ENCODE results near the gene RNF149.

The RNF149 gene

GRCh38 chr2:101351207-101351606, 42.7 kb upstream of the RNF149 start:
- no peak overlapping the region for H3K4me2 ChIP-seq (ENCODE audit: low read length)
- H4K20me1 ChIP-seq (ENCODE audit: insufficient read depth, low read length): no peaks in the 10 kb centered on the region
- H3K36me3 ChIP-seq (ENCODE audit: insufficient read depth, low read length): no peaks in the 10 kb centered on the region
- no peaks in the 10 kb centered on the region for H3K4me1 ChIP-seq (ENCODE audit: insufficient read depth, low read length, severe bottlenecking)
- H2AFZ ChIP-seq (ENCODE audit: low read length): no peak overlapping the region
- no peaks in the 10 kb centered on the region for H3K27me3 ChIP-seq (ENCODE audit: insufficient read depth, low read length)
- no peak for TF ChIP-seq CTCF (IDR thresholded peaks at IDR 0.05; ENCODE audit: low read length)
- TF ChIP-seq EZH2 (IDR thresholded peaks at IDR 0.05; ENCODE audit: borderline replicate concordance, low read length): no peak
- no peak overlapping the region for H3K4me3 ChIP-seq (ENCODE audit: low read depth, low read length, poor library complexity, severe bottlenecking)
- H3K9me3 ChIP-seq (ENCODE audit: low read length): no peaks in the 10 kb centered on the region
- H3K9me2 ChIP-seq (ENCODE audit: low read depth, low read length): no peaks in the 10 kb centered on the region
- no peak overlapping the region for H3K9ac ChIP-seq (ENCODE audit: low read length)
- no peaks in the 10 kb centered on the region for H3F3A ChIP-seq (ENCODE audit: insufficient read depth, low read length)
- H3K27ac ChIP-seq (ENCODE audit: low read depth, low read length, poor library complexity, severe bottlenecking): no peak overlapping the region
- no peaks in the 10 kb centered on the region for H3K79me2 ChIP-seq (ENCODE audit: insufficient read depth, low read length)

GRCh38 chr2:101349893-101350662, 41.6 kb upstream of the RNF149 start:
- H3K9ac ChIP-seq (ENCODE audit: low read length): no peak overlapping the region
- H3F3A ChIP-seq (ENCODE audit: insufficient read depth, low read length): no peaks in the 10 kb centered on the region
- no peaks in the 10 kb centered on the region for H3K27me3 ChIP-seq (ENCODE audit: insufficient read depth, low read length)
- H2AFZ ChIP-seq (ENCODE audit: low read length): no peak overlapping the region
- no peak overlapping the region for H3K4me2 ChIP-seq (ENCODE audit: low read length)
- H3K4me1 ChIP-seq (ENCODE audit: insufficient read depth, low read length, severe bottlenecking): no peaks in the 10 kb centered on the region
- H3K79me2 ChIP-seq (ENCODE audit: insufficient read depth, low read length): no peaks in the 10 kb centered on the region
- no peaks in the 10 kb centered on the region for H3K36me3 ChIP-seq (ENCODE audit: insufficient read depth, low read length)
- no peaks in the 10 kb centered on the region for H3K9me3 ChIP-seq (ENCODE audit: low read length)
- no peaks in the 10 kb centered on the region for H3K9me2 ChIP-seq (ENCODE audit: low read depth, low read length)
- H3K4me3 ChIP-seq (ENCODE audit: low read depth, low read length, poor library complexity, severe bottlenecking): no peak overlapping the region
- no peaks in the 10 kb centered on the region for H4K20me1 ChIP-seq (ENCODE audit: insufficient read depth, low read length)
- TF ChIP-seq CTCF (IDR thresholded peaks at IDR 0.05; ENCODE audit: low read length): peak; percentile 15; the same call in 1 of the 2 replicates
- TF ChIP-seq EZH2 (IDR thresholded peaks at IDR 0.05; ENCODE audit: borderline replicate concordance, low read length): no peak
- H3K27ac ChIP-seq (ENCODE audit: low read depth, low read length, poor library complexity, severe bottlenecking): no peak overlapping the region

- Histone ChIP-seq H3K36me3 (ENCODE audit: insufficient read depth, low read length) (no peaks in the 10 kb centered on the region), H3K9ac (ENCODE audit: low read length) (no peak overlapping the region), H3K9me3 (ENCODE audit: low read length) (no peaks in the 10 kb centered on the region), H3K9me2 (ENCODE audit: low read depth, low read length) (no peaks in the 10 kb centered on the region), H3K27ac (ENCODE audit: low read depth, low read length, poor library complexity, severe bottlenecking) (no peak overlapping the region), H4K20me1 (ENCODE audit: insufficient read depth, low read length) (no peaks in the 10 kb centered on the region), H3K4me2 (ENCODE audit: low read length) (no peak overlapping the region), H3K27me3 (ENCODE audit: insufficient read depth, low read length) (no peaks in the 10 kb centered on the region), H3K79me2 (ENCODE audit: insufficient read depth, low read length) (no peaks in the 10 kb centered on the region), H3K4me3 (ENCODE audit: low read depth, low read length, poor library complexity, severe bottlenecking) (no peak overlapping the region), H2AFZ (ENCODE audit: low read length) (no peak overlapping the region), H3K4me1 (ENCODE audit: insufficient read depth, low read length, severe bottlenecking) (no peaks in the 10 kb centered on the region), H3F3A (ENCODE audit: insufficient read depth, low read length) (no peaks in the 10 kb centered on the region)
- TF ChIP-seq EZH2 (IDR thresholded peaks at IDR 0.05; ENCODE audit: borderline replicate concordance, low read length) (no peak), CTCF (IDR thresholded peaks at IDR 0.05; ENCODE audit: low read length) (no peak)
Measured at GRCh38 chr2:101348883-101349282, 40.4 kb upstream of the RNF149 start.
